AG04450 (cell line): ENCODE data around the gene AQP2. TPM values are rescaled to one million over a fixed set of nuclear protein-coding genes. Genes with fewer than 3 reads are reported as not detected.

ENCODE experiments used
- CTCF ChIA-PET: fragments of 300-600, 350-600 bp; formaldehyde crosslinking; extraction: SDS; loops from one replicate; lab custom pipeline; 2022; ENCODE audit warnings: antibody characterized with exemption, inconsistent platforms; lab: Charles Lee
- POLR2A ChIA-PET: fragments of 350-600 bp; formaldehyde crosslinking; extraction: SDS; loops from one replicate; lab custom pipeline; 2021; ENCODE audit warnings: antibody characterized with exemption, inconsistent platforms; lab: Yijun Ruan, JAX
- DNase-seq: peaks from one replicate; pipeline ENCODE4 v3.0.0-alpha.2; 2011; ENCODE audit warnings: low read depth, low spot score
- H3K27ac ChIP-seq: one replicate; pipeline ENCODE4 v1.5.1; 2012; ENCODE audit warnings: low read depth, low read length, control low read depth
- H3K27me3 ChIP-seq: one replicate; pipeline ENCODE4 v1.6.0; 2012; ENCODE audit warnings: low read length; ENCODE audit not compliant: control insufficient read depth, insufficient read depth
- H3K4me3 ChIP-seq: 2 replicates; pipeline ENCODE4 v1.5.1; 2011; ENCODE audit warnings: mild to moderate bottlenecking, low read depth, low read length, control low read depth
- H3K9me3 ChIP-seq: 2 replicates; pipeline ENCODE4 v1.5.1; 2012; ENCODE audit warnings: low read length; ENCODE audit not compliant: control insufficient read depth, insufficient read depth
- CTCF ChIP-seq: IDR thresholded peaks from 2 replicates; pipeline ENCODE4 v1.5.1; 2011; ENCODE audit warnings: low read depth, low read length, control low read depth, inconsistent platforms
- polyA plus RNA-seq: library from polyadenylated mRNA; depleted of rRNA; stranded (reverse); fragments of >200 nt; gene quantifications from 2 replicates; pipeline ENCODE4 v1.2.3, GENCODE V29; 2011

AQP2 gene
- polyA plus RNA-seq, 1 experiment = not detected

GRCh38 chr12:49990273-49990672 lies 39.7 kb downstream of the AQP2 start:
- POLR2A ChIA-PET = no interaction called here
- CTCF ChIA-PET = interaction anchor here (0.9 to 1.4 kb wide), 8 partner anchors 13 to 632 kb away, joined by 3 to 7 read pairs (median 4); no protein-coding TSS in a partner anchor

GRCh38 chr12:49998453-49998852 lies 47.9 kb downstream of the AQP2 start:
- ChIA-PET CTCF (interaction anchor here (0.6 to 1.2 kb wide), 6 partner anchors 9 to 72 kb away, joined by 3 to 4 read pairs (median 3); no protein-coding TSS in a partner anchor), POLR2A (no interaction called here)
- Histone ChIP-seq H3K27me3 (no peaks in the 10 kb centered on the region), H3K9me3 (no peaks in the 10 kb centered on the region), H3K4me3 (no peak overlapping the region), H3K27ac (no peak overlapping the region)
- TF ChIP-seq CTCF = peak; percentile 30
- no peak for DNase-seq

More at GRCh38 chr12:49990273-49990672, 39.7 kb downstream of the AQP2 start:
- no peak for TF ChIP-seq CTCF
- Histone ChIP-seq H3K27ac (no peak overlapping the region), H3K9me3 (no peaks in the 10 kb centered on the region), H3K4me3 (no peak overlapping the region), H3K27me3 (no peaks in the 10 kb centered on the region)
- no peak for DNase-seq

GRCh38 chr12:50003595-50003994 lies 53.1 kb downstream of the AQP2 start:
- no peak overlapping the region for H3K27ac ChIP-seq
- TF ChIP-seq CTCF = no peak
- no peaks in the 10 kb centered on the region for H3K9me3 ChIP-seq
- CTCF ChIA-PET = interaction anchor here (0.8 to 2.9 kb wide), 6 partner anchors 13 to 67 kb away, joined by 3 to 11 read pairs (median 4); no protein-coding TSS in a partner anchor
- H3K27me3 ChIP-seq = no peaks in the 10 kb centered on the region
- no peak for DNase-seq
- POLR2A ChIA-PET = no interaction called here
- H3K4me3 ChIP-seq = no peak overlapping the region

GRCh38 chr12:50004696-50005095 lies 54.2 kb downstream of the AQP2 start:
- DNase-seq = no peak
- Histone ChIP-seq H3K27ac (no peak overlapping the region), H3K9me3 (no peaks in the 10 kb centered on the region), H3K4me3 (no peak overlapping the region), H3K27me3 (no peaks in the 10 kb centered on the region)
- no peak for TF ChIP-seq CTCF
- CTCF ChIA-PET = interaction anchor here (0.5 to 3.6 kb wide), 5 partner anchors 34 to 263 kb away, joined by 3 to 15 read pairs (median 11); partner anchors contain the start of gene TMBIM6
- POLR2A ChIA-PET = no interaction called here

- Histone ChIP-seq H3K4me3 (no peak overlapping the region), H3K27me3 (no peaks in the 10 kb centered on the region), H3K27ac (no peak overlapping the region), H3K9me3 (no peaks in the 10 kb centered on the region)
- no peak for DNase-seq
- no peak for TF ChIP-seq CTCF
- ChIA-PET CTCF (interaction anchor here (0.5 to 3.6 kb wide), 5 partner anchors 31 to 264 kb away, joined by 3 to 15 read pairs (median 11); partner anchors contain the start of gene TMBIM6), POLR2A (no interaction called here)
Observed at GRCh38 chr12:50005175-50005574, 54.6 kb downstream of the AQP2 start.
